GM12878 (cell line): ENCODE measurements around the gene DYSF. TPM values are rescaled to one million over a fixed set of nuclear protein-coding genes. Genes with fewer than 3 reads are reported as not detected.

Experiments
- ATAC-seq: fragments of 200-7000 bp; cut with Tn5 transposase; 3 replicates; pipeline ENCODE4 v1.9.1; 2020; ENCODE audit warnings: mild to moderate bottlenecking, moderate library complexity
- BruUV-seq: library from RNA; stranded (reverse); fragments of 400-500 nt; replicated peaks from 2 replicates; lab custom pipeline; 2021; lab: Mats Ljungman, UMichigan
- CTCF ChIA-PET: fragments of 300-600 bp; sonication (Branson Sonifier 250); formaldehyde crosslinking; extraction: SDS; loops from one replicate; lab custom pipeline; 2021; ENCODE audit warnings: inconsistent platforms; lab: Yijun Ruan, JAX
- POLR2A ChIA-PET: fragments of 350-600 bp; formaldehyde crosslinking; extraction: SDS; loops from one replicate; lab custom pipeline; 2021; ENCODE audit warnings: inconsistent platforms; lab: Charles Lee
- RAD21 ChIA-PET: fragments of 300-600 bp; sonication (Branson Sonifier 250); formaldehyde crosslinking; loops from one replicate; lab custom pipeline; 2023; ENCODE audit warnings: antibody characterized with exemption; ENCODE audit not compliant: unreplicated experiment; lab: Charles Lee
- SMC1A ChIA-PET: fragments of 300-600 bp; sonication (Branson Sonifier 250); formaldehyde crosslinking; loops from one replicate; lab custom pipeline; 2023; ENCODE audit not compliant: unreplicated experiment, uncharacterized antibody; lab: Charles Lee
- DNase-seq: peaks from one replicate; pipeline ENCODE4 v3.0.0-alpha.2; 2011; ENCODE audit warnings: low read depth, low spot score
- FAIRE-seq: peaks from 3 replicates; lab custom pipeline; 2011; peaks lifted over from hg19 to GRCh38; lab: Jason Lieb, UNC
- H2AFZ ChIP-seq: 2 replicates; pipeline ENCODE4 v1.6.0; 2011; ENCODE audit warnings: low read depth, low read length, control low read depth; ENCODE audit not compliant: control insufficient read depth
- H3K27ac ChIP-seq: 2 replicates; pipeline ENCODE4 v1.5.1; 2011; ENCODE audit warnings: control low read depth; ENCODE audit not compliant: control insufficient read depth, insufficient read depth
- H3K27me3 ChIP-seq, 2 experiments: replicated peaks in 1 of 2; 2 replicates each; pipeline versions ENCODE4 v1.6.0 to v1.6.1; 2011; ENCODE audit warnings: low read length in 1 of 2; ENCODE audit not compliant: control insufficient read depth in 2 of 2, insufficient read depth in 2 of 2
- H3K36me3 ChIP-seq, 2 experiments: 2 replicates each; pipeline ENCODE4 v1.5.1; 2011; ENCODE audit warnings: low read length in 1 of 2; ENCODE audit not compliant: control insufficient read depth in 2 of 2, insufficient read depth in 2 of 2
- H3K4me1 ChIP-seq: 2 replicates; pipeline ENCODE4 v1.6.1; 2011; ENCODE audit warnings: mild to moderate bottlenecking, low read length, moderate library complexity, mixed read lengths; ENCODE audit not compliant: control insufficient read depth, insufficient read depth
- H3K4me2 ChIP-seq: 2 replicates; pipeline ENCODE4 v1.6.0; 2011; ENCODE audit warnings: control low read depth; ENCODE audit not compliant: control insufficient read depth, insufficient read depth
- H3K4me3 ChIP-seq: fragments of 200-600 bp; sonication (generic); 2 replicates; pipeline ENCODE4 v1.5.1; 2016
- H3K79me2 ChIP-seq: 2 replicates; pipeline ENCODE4 v1.6.0; 2011; ENCODE audit warnings: low read length; ENCODE audit not compliant: control insufficient read depth, insufficient read depth
- H3K9ac ChIP-seq: 2 replicates; pipeline ENCODE4 v1.8.0; 2011; ENCODE audit warnings: low read length, control low read depth, mixed read lengths; ENCODE audit not compliant: control insufficient read depth, insufficient read depth
- H3K9me3 ChIP-seq: replicated peaks from 3 replicates; pipeline ENCODE4 v1.5.1; 2011; ENCODE audit warnings: mild to moderate bottlenecking, low read length; ENCODE audit not compliant: control insufficient read depth, insufficient read depth
- H4K20me1 ChIP-seq: 2 replicates; pipeline ENCODE4 v1.6.0; 2011; ENCODE audit not compliant: control insufficient read depth, insufficient read depth
- CEBPB ChIP-seq, 2 experiments: fragments of 150-350 bp in 1 of 2; IDR thresholded peaks; 2 replicates each; pipeline ENCODE4 v1.6.1; 2012 to 2014; ENCODE audit warnings: low read depth in 2 of 2, low read length in 2 of 2, borderline replicate concordance in 1 of 2, inconsistent platforms in 1 of 2
- IKZF2 ChIP-seq, 2 experiments: fragments of 450-650 bp; IDR thresholded peaks; 2 replicates each; pipeline ENCODE4 v1.6.1; 2017; ENCODE audit warnings: mild to moderate bottlenecking in 2 of 2, moderate library complexity in 2 of 2
- IRF4 ChIP-seq: IDR thresholded peaks from 2 replicates; pipeline ENCODE4 v1.6.1; 2011; ENCODE audit warnings: low read depth, low read length
- LARP7 ChIP-seq: fragments of 450-650 bp; IDR thresholded peaks from 2 replicates; pipeline ENCODE4 v1.6.1; 2017; ENCODE audit warnings: mild to moderate bottlenecking
- MTA3 ChIP-seq: IDR thresholded peaks from 2 replicates; pipeline ENCODE4 v1.6.1; 2012; ENCODE audit warnings: low read length, inconsistent platforms, borderline replicate concordance
- RAD51 ChIP-seq: fragments of 450-650 bp; IDR thresholded peaks from 2 replicates; pipeline ENCODE4 v1.6.1; 2016; ENCODE audit warnings: moderate library complexity, mild to moderate bottlenecking, inconsistent platforms
- RELA ChIP-seq: fragments of 450-650 bp; IDR thresholded peaks from 2 replicates; pipeline ENCODE4 v1.8.0; 2014; ENCODE audit warnings: borderline replicate concordance; ENCODE audit not compliant: partially characterized antibody
- SMAD5 ChIP-seq: IDR thresholded peaks from 2 replicates; pipeline ENCODE4 v1.6.1; 2016; ENCODE audit warnings: antibody characterized with exemption, low read depth
- YBX1 ChIP-seq: fragments of 450-650 bp; IDR thresholded peaks from 2 replicates; pipeline ENCODE4 v1.6.1; 2016; ENCODE audit warnings: antibody characterized with exemption
- WGBS: methylation state at CpG from one replicate; pipeline ENCODE4 v1.1.6; 2016; ENCODE audit warnings: low lambda C conversion rate; ENCODE audit not compliant: insufficient replicate concordance, insufficient coverage; ENCODE audit errors: missing lambda C conversion rate; 5-methylcytosine and 5-hydroxymethylcytosine counted together
- in situ Hi-C: fragments of 300-500 bp; cut with MboI; formaldehyde crosslinking; loops from 9 replicates; pipeline ENCODE4 v1.14.3; 2018; ENCODE audit warnings: mixed read lengths
- intact Hi-C: fragments of 100-400 bp; cut with micrococcal nuclease; formaldehyde crosslinking; loops from one replicate; pipeline ENCODE4 v1.14.2; 2022; ENCODE audit not compliant: unreplicated experiment
- polyA plus RNA-seq, 11 experiments: library from polyadenylated mRNA; depleted of rRNA in 4 of 11; unstranded in 6 of 11; stranded (reverse) in 5 of 11; fragments of >200 nt; fragmentation: Nextera tagmentation in 4 of 11; fragmentation: Illumina TruSeq in 1 of 11; extraction: Ambion mirVana in 4 of 11; extraction: Trizol in 1 of 11; gene quantifications; 1 replicate in 1 of 11; 2 replicates in 10 of 11; pipeline versions ENCODE4 v1.2.1 to v1.2.3, GENCODE V29; 2011 to 2016; ENCODE audit warnings: inconsistent platforms in 2 of 11, missing spikeins in 2 of 11, low read depth in 1 of 11
- total RNA-seq, 4 experiments: library from RNA; depleted of rRNA in 3 of 4; stranded (reverse); fragments of >200 nt in 3 of 4; fragmentation: Illumina TruSeq in 1 of 4; extraction: Trizol in 1 of 4; gene quantifications; 2 replicates each; pipeline versions ENCODE4 v1.2.1 to v1.2.3, GENCODE V29; 2013 to 2021
- TF ChIP-seq, protein P1 (sequence below): fragments of 450-650 bp; IDR thresholded peaks from 2 replicates; pipeline ENCODE4 v1.6.1; 2016; ENCODE audit warnings: mild to moderate bottlenecking, moderate library complexity, borderline replicate concordance
- TF ChIP-seq, protein P2 (sequence below): fragments of 450-650 bp; formaldehyde crosslinking; IDR thresholded peaks from 2 replicates; pipeline ENCODE4 v1.4.0; 2022; ENCODE audit warnings: mild to moderate bottlenecking, moderate library complexity

Gene DYSF
- total and polyA plus RNA-seq, 10 of the 15 experiments (the other 5 are each of a cell fraction or from before 2014, with no cell fraction given), result under 0.01 to 0.15 (median 0.03) TPM; not detected in 7

GRCh38 chr2:71667256-71668182 lies 214.2 kb downstream of the DYSF start:
- no peaks in the 10 kb centered on the region; a peak in 1 of 4 replicates for H3K27me3 ChIP-seq
- FAIRE-seq, result no peak
- no peaks in the 10 kb centered on the region for H3K9me3 ChIP-seq
- H3K79me2 ChIP-seq, result no peaks in the 10 kb centered on the region
- H3K4me3 ChIP-seq, result no peak overlapping the region
- in situ Hi-C loops, result no loop called here
- SMC1A ChIA-PET, result no interaction called here
- no TSS peak for BruUV-seq
- no peak overlapping the region for H3K27ac ChIP-seq
- no peak overlapping the region for H3K9ac ChIP-seq
- ATAC-seq, result no peak
- TF ChIP-seq MTA3 (no peak), CEBPB (IDR thresholded peaks at IDR 0.05; ENCODE audit: borderline replicate concordance in 1 of 2, low read depth in 2 of 2, low read length in 2 of 2) (no peak), YBX1 (no peak), SMAD5 (no peak), LARP7 (no peak), IRF4 (no peak), RAD51 (no peak), RELA (no peak), IKZF2 (IDR thresholded peaks at IDR 0.05) (no peak)
- TF ChIP-seq, protein P1, sequence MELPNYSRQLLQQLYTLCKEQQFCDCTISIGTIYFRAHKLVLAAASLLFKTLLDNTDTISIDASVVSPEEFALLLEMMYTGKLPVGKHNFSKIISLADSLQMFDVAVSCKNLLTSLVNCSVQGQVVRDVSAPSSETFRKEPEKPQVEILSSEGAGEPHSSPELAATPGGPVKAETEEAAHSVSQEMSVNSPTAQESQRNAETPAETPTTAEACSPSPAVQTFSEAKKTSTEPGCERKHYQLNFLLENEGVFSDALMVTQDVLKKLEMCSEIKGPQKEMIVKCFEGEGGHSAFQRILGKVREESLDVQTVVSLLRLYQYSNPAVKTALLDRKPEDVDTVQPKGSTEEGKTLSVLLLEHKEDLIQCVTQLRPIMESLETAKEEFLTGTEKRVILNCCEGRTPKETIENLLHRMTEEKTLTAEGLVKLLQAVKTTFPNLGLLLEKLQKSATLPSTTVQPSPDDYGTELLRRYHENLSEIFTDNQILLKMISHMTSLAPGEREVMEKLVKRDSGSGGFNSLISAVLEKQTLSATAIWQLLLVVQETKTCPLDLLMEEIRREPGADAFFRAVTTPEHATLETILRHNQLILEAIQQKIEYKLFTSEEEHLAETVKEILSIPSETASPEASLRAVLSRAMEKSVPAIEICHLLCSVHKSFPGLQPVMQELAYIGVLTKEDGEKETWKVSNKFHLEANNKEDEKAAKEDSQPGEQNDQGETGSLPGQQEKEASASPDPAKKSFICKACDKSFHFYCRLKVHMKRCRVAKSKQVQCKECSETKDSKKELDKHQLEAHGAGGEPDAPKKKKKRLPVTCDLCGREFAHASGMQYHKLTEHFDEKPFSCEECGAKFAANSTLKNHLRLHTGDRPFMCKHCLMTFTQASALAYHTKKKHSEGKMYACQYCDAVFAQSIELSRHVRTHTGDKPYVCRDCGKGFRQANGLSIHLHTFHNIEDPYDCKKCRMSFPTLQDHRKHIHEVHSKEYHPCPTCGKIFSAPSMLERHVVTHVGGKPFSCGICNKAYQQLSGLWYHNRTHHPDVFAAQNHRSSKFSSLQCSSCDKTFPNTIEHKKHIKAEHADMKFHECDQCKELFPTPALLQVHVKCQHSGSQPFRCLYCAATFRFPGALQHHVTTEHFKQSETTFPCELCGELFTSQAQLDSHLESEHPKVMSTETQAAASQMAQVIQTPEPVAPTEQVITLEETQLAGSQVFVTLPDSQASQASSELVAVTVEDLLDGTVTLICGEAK, result no peak
- TF ChIP-seq, protein P2, sequence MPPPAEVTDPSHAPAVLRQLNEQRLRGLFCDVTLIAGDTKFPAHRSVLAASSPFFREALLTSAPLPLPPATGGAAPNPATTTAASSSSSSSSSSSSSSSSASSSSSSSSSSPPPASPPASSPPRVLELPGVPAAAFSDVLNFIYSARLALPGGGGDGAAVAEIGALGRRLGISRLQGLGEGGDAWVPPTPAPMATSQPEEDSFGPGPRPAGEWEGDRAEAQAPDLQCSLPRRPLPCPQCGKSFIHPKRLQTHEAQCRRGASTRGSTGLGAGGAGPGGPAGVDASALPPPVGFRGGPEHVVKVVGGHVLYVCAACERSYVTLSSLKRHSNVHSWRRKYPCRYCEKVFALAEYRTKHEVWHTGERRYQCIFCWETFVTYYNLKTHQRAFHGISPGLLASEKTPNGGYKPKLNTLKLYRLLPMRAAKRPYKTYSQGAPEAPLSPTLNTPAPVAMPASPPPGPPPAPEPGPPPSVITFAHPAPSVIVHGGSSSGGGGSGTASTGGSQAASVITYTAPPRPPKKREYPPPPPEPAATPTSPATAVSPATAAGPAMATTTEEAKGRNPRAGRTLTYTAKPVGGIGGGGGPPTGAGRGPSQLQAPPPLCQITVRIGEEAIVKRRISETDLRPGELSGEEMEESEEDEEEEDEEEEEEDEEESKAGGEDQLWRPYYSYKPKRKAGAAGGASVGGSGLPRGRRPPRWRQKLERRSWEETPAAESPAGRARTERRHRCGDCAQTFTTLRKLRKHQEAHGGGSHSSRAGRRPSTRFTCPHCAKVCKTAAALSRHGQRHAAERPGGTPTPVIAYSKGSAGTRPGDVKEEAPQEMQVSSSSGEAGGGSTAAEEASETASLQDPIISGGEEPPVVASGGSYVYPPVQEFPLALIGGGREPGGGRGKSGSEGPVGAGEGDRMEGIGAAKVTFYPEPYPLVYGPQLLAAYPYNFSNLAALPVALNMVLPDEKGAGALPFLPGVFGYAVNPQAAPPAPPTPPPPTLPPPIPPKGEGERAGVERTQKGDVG (CRISPR knock-in tag), result no peak
- H3K36me3 ChIP-seq, result no peaks in the 10 kb centered on the region
- no peak for DNase-seq
- POLR2A ChIA-PET, result no interaction called here
- H3K4me2 ChIP-seq, result no peak overlapping the region
- H3K4me1 ChIP-seq, result no peaks in the 10 kb centered on the region
- H4K20me1 ChIP-seq, result no peaks in the 10 kb centered on the region
- RAD21 ChIA-PET, result no interaction called here
- intact Hi-C loops, result no loop called here
- CTCF ChIA-PET, result interaction anchor here (0.5 kb wide), 1 partner anchor 467 kb away, joined by 3 read pairs; no protein-coding TSS in a partner anchor
- H2AFZ ChIP-seq, result no peak overlapping the region
- WGBS, result 3% methylated on average over 15 of the region's 15 CpGs
